HG03439 (cell line): ENCODE results near the gene XIRP1.

ENCODE experiments used
- ATAC-seq: cut with Tn5 transposase; IDR thresholded peaks from one replicate; pipeline ENCODE4 v1.9.1; 2021; ENCODE audit warnings: mild to moderate bottlenecking, moderate library complexity; ENCODE audit not compliant: unreplicated experiment

XIRP1 gene

GRCh38 chr3:39144748-39145380, 47.5 kb downstream of the XIRP1 start:
- ATAC-seq: no peak

GRCh38 chr3:39144095-39144747, 48.2 kb downstream of the XIRP1 start:
- no peak for ATAC-seq

- no peak for ATAC-seq
These were observed 49.1 kb downstream of the XIRP1 start for GRCh38 chr3:39143051-39143885.

GRCh38 chr3:39142067-39142466, 50.3 kb downstream of the XIRP1 start:
- ATAC-seq: no peak

GRCh38 chr3:39141171-39141995, 51.0 kb downstream of the XIRP1 start:
- ATAC-seq: no peak

- no peak for ATAC-seq
These were observed 51.9 kb downstream of the XIRP1 start for GRCh38 chr3:39140341-39140971.

- no peak for ATAC-seq
These were observed 53.0 kb downstream of the XIRP1 start for GRCh38 chr3:39139442-39139841.

GRCh38 chr3:39138804-39139415, 53.5 kb downstream of the XIRP1 start:
- ATAC-seq: no peak

GRCh38 chr3:39137991-39138803, 54.2 kb downstream of the XIRP1 start:
- no peak for ATAC-seq

- ATAC-seq: no peak
These were observed 54.9 kb downstream of the XIRP1 start for GRCh38 chr3:39137435-39137936.

GRCh38 chr3:39136533-39137434, 55.6 kb downstream of the XIRP1 start:
- no peak for ATAC-seq

- no peak for ATAC-seq
These were observed 57.1 kb downstream of the XIRP1 start for GRCh38 chr3:39135170-39135805.

GRCh38 chr3:39134305-39134704, 58.1 kb downstream of the XIRP1 start:
- no peak for ATAC-seq

- no peak for ATAC-seq
These were observed 58.6 kb downstream of the XIRP1 start for GRCh38 chr3:39133822-39134221.
